ENCODE results near the gene IFRD1.
"Not testable (repeated sequence)": the region's sequence is repeated elsewhere in the genome, so short reads cannot be mapped to it uniquely, and the experiment has no call there.

IFRD1 gene

GRCh38 chr7:112492186-112492585 is 41.9 kb downstream of the IFRD1 start:
- no peak for DNase-seq

GRCh38 chr7:112494656-112495055 is 44.4 kb downstream of the IFRD1 start:
- DNase-seq = no peak

- no peak for DNase-seq
Observed at GRCh38 chr7:112495156-112495788, 45.0 kb downstream of the IFRD1 start.

- no peak for DNase-seq
Observed at GRCh38 chr7:112495810-112496462, 45.7 kb downstream of the IFRD1 start.

GRCh38 chr7:112497481-112497880 is 47.2 kb downstream of the IFRD1 start:
- no peak for DNase-seq

- DNase-seq = no peak
Observed at GRCh38 chr7:112500619-112501018, 50.4 kb downstream of the IFRD1 start.

GRCh38 chr7:112501801-112502503 is 51.7 kb downstream of the IFRD1 start:
- no peak for DNase-seq

- no peak for DNase-seq
Observed at GRCh38 chr7:112502700-112503099, 52.4 kb downstream of the IFRD1 start.

- DNase-seq = no peak
Observed at GRCh38 chr7:112503361-112503972, 53.2 kb downstream of the IFRD1 start.

GRCh38 chr7:112504093-112504695 is 53.9 kb downstream of the IFRD1 start:
- no peak for DNase-seq

GRCh38 chr7:112505495-112505894 is 55.2 kb downstream of the IFRD1 start:
- DNase-seq = no peak

GRCh38 chr7:112508404-112508803 is 58.1 kb downstream of the IFRD1 start:
- DNase-seq = no peak

GRCh38 chr7:112509402-112509801 is 59.1 kb downstream of the IFRD1 start:
- DNase-seq = no peak

GRCh38 chr7:112510001-112510742 is 59.9 kb downstream of the IFRD1 start:
- DNase-seq = no peak

GRCh38 chr7:112510743-112511110 is 60.5 kb downstream of the IFRD1 start:
- DNase-seq = no peak

- DNase-seq = no peak
Observed at GRCh38 chr7:112511451-112512202, 61.4 kb downstream of the IFRD1 start.

- DNase-seq = no peak
Observed at GRCh38 chr7:112512451-112513210, 62.4 kb downstream of the IFRD1 start.

- DNase-seq = no peak
Observed at GRCh38 chr7:112515989-112516388, 65.7 kb downstream of the IFRD1 start.

GRCh38 chr7:112516418-112516817 is 66.2 kb downstream of the IFRD1 start:
- not testable (repeated sequence) for DNase-seq

- no peak for DNase-seq
Observed at GRCh38 chr7:112517487-112517886, 67.2 kb downstream of the IFRD1 start.

- DNase-seq = no peak
Observed at GRCh38 chr7:112520787-112521186, 70.5 kb downstream of the IFRD1 start.

Measured in cortex of kidney (tissue), 1 donor.